ENCODE results near the gene RESF1. TPM values are rescaled to one million over a fixed set of nuclear protein-coding genes. Genes with fewer than 3 reads are reported as not detected.

RESF1 gene
- total RNA-seq, 1 donor from 2014 or later, result 299 TPM

GRCh38 chr12:32005496-32006125, 46.4 kb downstream of the RESF1 start:
- H3K4me1 Mint-ChIP-seq, result peaks cover 2% of the 10 kb centered on the region
- ChIA-PET POLR2A (interaction anchor here (0.6 to 1.0 kb wide), 3 partner anchors 14 to 277 kb away, joined by 3 to 4 read pairs (median 3); partner anchors contain the start of gene AMN1), CTCF (no interaction called here)
- TF ChIP-seq CTCF (IDR thresholded peaks at IDR 0.05), result no peak
- peak overlapping the region; percentile 61 for H3K27ac Mint-ChIP-seq
- peaks cover 26% of the 10 kb centered on the region for H3K36me3 Mint-ChIP-seq (ENCODE audit: low read depth)
- no peaks in the 10 kb centered on the region for H3K27me3 Mint-ChIP-seq
- no peak overlapping the region for H3K4me3 Mint-ChIP-seq
- ATAC-seq (ENCODE audit: low read depth) (no peak), DNase-seq (no peak)
- no peaks in the 10 kb centered on the region for H3K9me3 Mint-ChIP-seq
- intact Hi-C loops (cut with micrococcal nuclease), result no loop called here

Other genes starting within 250 kb of the RESF1 start
- 13.7 and 15.5 TPM in 2 replicates for gene AMN1, start 230.4 kb upstream of the RESF1 start, total RNA-seq
- gene BICD1, start 147.4 kb downstream of the RESF1 start, total RNA-seq, result 55.5 and 67.6 TPM in 2 replicates